Neural crest cell (in vitro differentiated cells): ENCODE results near the gene TBC1D4. TPM values are rescaled to one million over a fixed set of nuclear protein-coding genes. Genes with fewer than 3 reads are reported as not detected.

Experiments
- DNase-seq: peaks from one replicate; pipeline ENCODE4 v3.0.0; 2021; ENCODE audit warnings: low read depth, mixed read lengths, low spot score
- H3K27ac Mint-ChIP-seq: one replicate; pipeline ENCODE4 v1.8.0; 2021; ENCODE audit warnings: mild to moderate bottlenecking, mixed read lengths; ENCODE audit not compliant: unreplicated experiment
- H3K27me3 Mint-ChIP-seq: 2 replicates; pipeline ENCODE4 v1.8.0; 2021; ENCODE audit warnings: low read depth, mild to moderate bottlenecking, mixed read lengths
- H3K36me3 Mint-ChIP-seq: 2 replicates; pipeline ENCODE4 v1.8.0; 2021; ENCODE audit warnings: low read depth, mild to moderate bottlenecking, mixed read lengths
- H3K4me1 Mint-ChIP-seq: 2 replicates; pipeline ENCODE4 v1.8.0; 2021; ENCODE audit warnings: mixed read lengths
- H3K4me3 Mint-ChIP-seq: one replicate; pipeline ENCODE4 v1.8.0; 2021; ENCODE audit warnings: mild to moderate bottlenecking, mixed read lengths
- H3K9me3 Mint-ChIP-seq: 2 replicates; pipeline ENCODE4 v1.8.0; 2021; ENCODE audit warnings: mixed read lengths
- total RNA-seq: library from RNA; stranded (reverse); gene quantifications from 2 replicates; pipeline ENCODE4 v1.2.1, GENCODE V29; 2021
- TF ChIP-seq, protein P1 (sequence below): fragments of 200-600 bp; sonication (generic); conservative IDR thresholded peaks from 2 replicates; pipeline ENCODE4 v1.5.0; 2021; ENCODE audit warnings: antibody characterized with exemption, mild to moderate bottlenecking

The TBC1D4 gene
- total RNA-seq, 1 donor from 2014 or later, result 13.4 TPM

DNA sequence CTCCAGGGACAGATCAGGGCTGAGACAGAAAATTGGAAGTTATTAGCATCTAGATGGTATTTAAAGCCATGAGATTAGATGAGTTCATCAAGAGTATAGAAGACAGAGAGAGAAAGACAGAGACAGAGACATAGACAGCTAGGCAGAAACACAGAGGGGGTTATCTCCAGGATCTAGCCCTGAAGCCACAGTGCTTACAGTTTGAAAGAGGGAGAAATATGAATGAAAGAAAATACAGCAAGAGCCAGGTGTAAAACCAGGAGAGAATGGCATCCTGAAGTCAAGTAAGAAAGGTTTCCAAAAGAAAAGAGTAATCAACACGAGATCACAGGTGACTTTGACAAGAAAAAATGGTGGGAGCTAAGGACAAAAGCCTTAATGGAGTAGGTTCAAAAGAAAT is 111.2 kb downstream of the TBC1D4 start:
- no peak overlapping the region for H3K4me3 Mint-ChIP-seq
- no peaks in the 10 kb centered on the region for H3K36me3 Mint-ChIP-seq
- H3K4me1 Mint-ChIP-seq, result peaks cover 16% of the 10 kb centered on the region
- TF ChIP-seq, protein P1, sequence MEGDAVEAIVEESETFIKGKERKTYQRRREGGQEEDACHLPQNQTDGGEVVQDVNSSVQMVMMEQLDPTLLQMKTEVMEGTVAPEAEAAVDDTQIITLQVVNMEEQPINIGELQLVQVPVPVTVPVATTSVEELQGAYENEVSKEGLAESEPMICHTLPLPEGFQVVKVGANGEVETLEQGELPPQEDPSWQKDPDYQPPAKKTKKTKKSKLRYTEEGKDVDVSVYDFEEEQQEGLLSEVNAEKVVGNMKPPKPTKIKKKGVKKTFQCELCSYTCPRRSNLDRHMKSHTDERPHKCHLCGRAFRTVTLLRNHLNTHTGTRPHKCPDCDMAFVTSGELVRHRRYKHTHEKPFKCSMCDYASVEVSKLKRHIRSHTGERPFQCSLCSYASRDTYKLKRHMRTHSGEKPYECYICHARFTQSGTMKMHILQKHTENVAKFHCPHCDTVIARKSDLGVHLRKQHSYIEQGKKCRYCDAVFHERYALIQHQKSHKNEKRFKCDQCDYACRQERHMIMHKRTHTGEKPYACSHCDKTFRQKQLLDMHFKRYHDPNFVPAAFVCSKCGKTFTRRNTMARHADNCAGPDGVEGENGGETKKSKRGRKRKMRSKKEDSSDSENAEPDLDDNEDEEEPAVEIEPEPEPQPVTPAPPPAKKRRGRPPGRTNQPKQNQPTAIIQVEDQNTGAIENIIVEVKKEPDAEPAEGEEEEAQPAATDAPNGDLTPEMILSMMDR, result no peak
- no peaks in the 10 kb centered on the region for H3K9me3 Mint-ChIP-seq
- H3K27me3 Mint-ChIP-seq, result no peaks in the 10 kb centered on the region
- no peak overlapping the region for H3K27ac Mint-ChIP-seq
- DNase-seq, result no peak

DNA sequence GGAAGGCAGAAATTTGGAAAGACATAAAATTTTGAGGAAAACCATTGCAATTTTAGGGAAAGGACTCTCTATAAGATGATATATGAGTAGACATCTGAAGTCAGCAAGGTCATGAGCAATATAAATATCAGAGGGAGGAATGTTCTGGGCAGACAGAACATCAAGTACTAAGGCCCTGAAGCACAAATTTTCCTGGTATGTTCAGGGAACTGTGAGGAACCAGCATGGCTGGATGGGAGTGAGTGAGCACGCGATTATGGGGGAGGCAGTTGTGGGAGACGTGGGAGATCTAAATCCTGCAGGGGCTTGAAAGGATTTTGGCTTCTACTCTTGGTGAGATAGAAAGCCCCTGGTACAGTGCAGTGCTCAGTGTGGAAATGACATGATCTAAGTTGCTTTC is 112.0 kb downstream of the TBC1D4 start:
- Mint-ChIP-seq H3K9me3 (no peaks in the 10 kb centered on the region), H3K36me3 (no peaks in the 10 kb centered on the region), H3K4me3 (no peak overlapping the region), H3K27me3 (no peaks in the 10 kb centered on the region), H3K27ac (no peak overlapping the region), H3K4me1 (peaks cover 13% of the 10 kb centered on the region)
- DNase-seq, result no peak
- TF ChIP-seq, protein P1, result no peak

DNA sequence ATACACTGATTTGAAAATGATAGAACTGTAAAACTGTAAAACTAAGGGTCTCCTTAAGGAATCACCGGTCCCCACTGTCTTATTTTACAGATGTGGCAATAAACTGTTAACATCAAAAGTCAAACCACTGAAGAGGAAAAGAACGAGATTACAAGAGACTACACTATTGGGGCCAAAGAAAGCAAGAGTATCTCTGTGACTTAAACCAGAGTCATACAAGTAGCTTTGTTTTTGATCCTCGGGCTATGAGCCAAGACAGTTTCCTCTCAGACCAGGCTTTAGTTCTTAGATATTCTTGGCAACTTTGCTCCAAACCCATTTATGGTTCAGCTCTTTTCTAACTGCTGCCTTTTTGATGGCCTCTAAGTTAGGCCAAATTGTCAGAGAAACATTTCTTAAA is 113.8 kb downstream of the TBC1D4 start:
- peaks cover 5% of the 10 kb centered on the region for H3K4me1 Mint-ChIP-seq
- no peaks in the 10 kb centered on the region for H3K36me3 Mint-ChIP-seq
- no peak overlapping the region for H3K4me3 Mint-ChIP-seq
- TF ChIP-seq, protein P1, result no peak
- peak overlapping the region; percentile 57 for H3K27ac Mint-ChIP-seq
- no peaks in the 10 kb centered on the region for H3K9me3 Mint-ChIP-seq
- no peak for DNase-seq
- H3K27me3 Mint-ChIP-seq, result no peaks in the 10 kb centered on the region

DNA sequence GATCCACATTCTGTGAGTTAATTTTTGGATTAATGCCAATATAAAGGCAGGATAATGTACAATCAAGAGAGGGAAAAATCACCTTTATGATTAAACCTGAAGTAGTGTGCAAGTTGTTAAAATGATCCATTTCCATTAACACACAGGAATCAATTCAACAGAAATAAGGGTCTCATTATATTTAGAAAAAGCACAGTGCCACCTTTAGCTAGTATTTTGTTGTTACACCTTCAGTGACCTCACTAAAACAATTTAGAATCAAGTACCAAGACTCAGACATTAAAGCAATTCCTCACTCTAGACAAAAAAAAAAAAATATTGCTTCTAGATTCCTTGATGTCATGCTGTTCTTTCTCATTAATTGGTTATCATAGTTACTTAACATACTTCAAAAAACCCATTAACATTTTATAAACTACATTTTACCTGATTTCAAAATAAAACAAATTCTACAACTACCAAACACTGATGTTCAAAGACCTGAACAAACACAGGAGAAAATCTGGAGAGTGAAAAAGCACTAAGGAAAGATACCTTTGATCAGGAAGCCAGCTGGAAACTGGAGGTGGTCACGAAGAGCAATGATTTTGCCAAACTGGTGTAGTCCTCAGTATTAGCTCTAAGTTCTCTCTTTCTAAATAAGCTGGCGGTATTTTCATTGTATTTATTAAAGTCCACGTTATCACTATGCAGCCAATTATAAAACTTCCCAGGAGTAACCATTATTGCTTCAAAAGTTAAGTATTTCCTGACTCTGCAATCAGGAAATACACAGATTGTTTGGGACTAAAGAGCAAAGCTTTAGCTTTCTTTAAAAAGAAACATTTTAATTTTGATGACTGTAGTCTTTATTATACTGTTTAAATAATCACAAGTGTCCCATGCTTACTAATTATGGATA is 115.3 kb downstream of the TBC1D4 start:
- Mint-ChIP-seq H3K4me1 (no peaks in the 10 kb centered on the region), H3K9me3 (no peaks in the 10 kb centered on the region), H3K4me3 (no peak overlapping the region), H3K27ac (no peak overlapping the region), H3K36me3 (no peaks in the 10 kb centered on the region), H3K27me3 (no peaks in the 10 kb centered on the region)
- DNase-seq, result no peak
- TF ChIP-seq, protein P1, result no peak

DNA sequence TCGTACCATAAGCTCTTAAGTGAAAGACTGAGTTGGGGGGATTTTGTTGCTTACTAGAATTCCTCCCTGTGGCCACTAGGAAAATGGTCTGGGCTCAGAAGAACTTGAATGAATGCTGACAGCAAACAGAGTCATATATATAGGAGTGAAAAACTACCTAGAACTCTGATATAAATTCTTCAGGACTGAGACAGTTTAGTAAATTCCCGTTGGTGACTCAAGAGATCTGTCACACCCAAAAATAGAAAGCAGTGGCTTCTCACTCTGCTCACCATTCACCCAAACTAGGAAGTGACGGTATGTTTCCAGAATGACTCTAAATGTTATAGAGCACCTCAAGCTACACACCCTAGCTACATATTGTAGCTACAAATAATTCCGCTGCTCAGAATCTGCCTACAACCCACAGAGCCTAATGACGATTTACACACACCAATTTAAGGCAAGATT is 116.2 kb downstream of the TBC1D4 start:
- no peak for DNase-seq
- H3K4me1 Mint-ChIP-seq, result no peaks in the 10 kb centered on the region
- H3K4me3 Mint-ChIP-seq, result no peak overlapping the region
- no peaks in the 10 kb centered on the region for H3K36me3 Mint-ChIP-seq
- TF ChIP-seq, protein P1, result no peak
- H3K27ac Mint-ChIP-seq, result no peak overlapping the region
- H3K27me3 Mint-ChIP-seq, result no peaks in the 10 kb centered on the region
- H3K9me3 Mint-ChIP-seq, result no peaks in the 10 kb centered on the region
